GM12891 (cell line): Measurements from ENCODE around the gene COA7.

Experiments
- POLR2A ChIP-seq: IDR thresholded peaks from 2 replicates; pipeline ENCODE4 v1.6.1; 2011; ENCODE audit warnings: low read depth, low read length, control low read depth
- POLR2AphosphoS5 ChIP-seq: IDR thresholded peaks from 2 replicates; pipeline ENCODE4 v1.6.1; 2011; ENCODE audit warnings: low read depth, low read length, control low read depth
- SPI1 ChIP-seq: IDR thresholded peaks from 2 replicates; pipeline ENCODE4 v1.6.1; 2011; ENCODE audit warnings: low read depth, low read length, control low read depth
- TAF1 ChIP-seq: IDR thresholded peaks from 2 replicates; pipeline ENCODE4 v1.6.1; 2011; ENCODE audit warnings: low read depth, low read length, control low read depth

DNA sequence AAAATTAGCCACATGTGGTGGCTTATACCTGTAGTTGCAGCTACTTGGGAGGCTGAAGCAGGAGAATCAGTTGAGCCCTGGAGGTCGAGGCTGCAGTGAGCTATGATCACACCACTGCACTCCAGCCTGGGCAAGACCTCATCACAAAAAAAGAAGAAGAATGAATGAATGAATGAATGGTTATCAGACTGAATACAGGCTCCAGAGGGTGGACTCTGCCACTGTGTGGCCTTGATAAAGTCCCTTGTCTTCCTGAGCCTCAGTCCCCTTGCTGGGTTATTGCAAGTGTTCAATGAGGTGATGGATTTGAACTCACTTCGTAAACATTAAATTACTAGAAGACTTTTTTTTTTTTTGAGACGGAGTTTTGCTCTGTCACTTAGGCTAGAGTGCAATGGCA is 40.4 kb downstream of the COA7 start:
- no peak for TF ChIP-seq POLR2A
- TF ChIP-seq TAF1: no peak
- no peak for TF ChIP-seq POLR2AphosphoS5
- TF ChIP-seq SPI1: no peak
